ENCODE measurements around the gene KMT5B.
A peak's percentile ranks its signal among the peaks of the same experiment; 100 is the strongest.

The KMT5B gene

GRCh38 chr11:68116974-68117373, 96.1 kb downstream of the KMT5B start:
- no peak for DNase-seq

DNA sequence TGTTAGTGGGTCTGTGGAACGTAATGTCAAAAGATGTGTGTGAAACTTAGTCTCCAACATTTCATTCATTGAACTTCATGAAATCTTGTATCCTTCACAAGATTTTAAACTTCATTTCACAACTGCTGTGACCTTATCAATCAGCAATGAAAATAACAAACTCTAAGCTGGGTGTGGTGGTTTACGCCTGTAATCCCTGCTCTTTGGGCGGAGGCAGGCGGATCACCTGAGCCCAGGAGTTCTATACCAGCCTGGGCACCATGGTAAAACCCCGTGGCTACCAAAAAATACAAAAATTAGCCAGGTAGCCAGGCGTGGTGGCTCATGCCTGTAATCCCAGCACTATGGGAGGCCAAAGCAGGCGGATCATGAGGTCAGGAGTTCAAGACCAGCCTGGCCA, 97.0 kb downstream of the KMT5B start:
- no peak for DNase-seq

- DNase-seq: no peak
Measured at GRCh38 chr11:68115285-68115684, 97.8 kb downstream of the KMT5B start.

DNA sequence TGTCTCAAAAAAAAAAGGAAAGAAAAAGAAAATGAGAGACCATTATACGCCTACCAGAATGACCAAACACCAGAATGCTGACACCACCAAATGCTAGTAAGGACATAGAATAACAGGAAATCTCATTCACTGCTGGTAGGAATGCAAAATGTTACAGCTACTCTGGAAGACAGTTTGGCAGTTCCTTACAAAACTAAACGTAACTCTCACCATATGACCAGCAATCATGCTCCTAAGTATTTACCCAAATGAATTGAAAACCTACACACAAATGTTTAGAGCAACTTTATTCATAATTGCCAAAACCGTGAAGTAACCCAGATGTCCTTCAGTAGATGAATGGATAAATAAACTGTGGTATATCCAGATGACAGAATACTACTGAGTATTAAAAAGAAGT, 99.1 kb downstream of the KMT5B start:
- DNase-seq: no peak

- DNase-seq: no peak
Measured at GRCh38 chr11:68107689-68108088, 105.4 kb downstream of the KMT5B start.

DNA sequence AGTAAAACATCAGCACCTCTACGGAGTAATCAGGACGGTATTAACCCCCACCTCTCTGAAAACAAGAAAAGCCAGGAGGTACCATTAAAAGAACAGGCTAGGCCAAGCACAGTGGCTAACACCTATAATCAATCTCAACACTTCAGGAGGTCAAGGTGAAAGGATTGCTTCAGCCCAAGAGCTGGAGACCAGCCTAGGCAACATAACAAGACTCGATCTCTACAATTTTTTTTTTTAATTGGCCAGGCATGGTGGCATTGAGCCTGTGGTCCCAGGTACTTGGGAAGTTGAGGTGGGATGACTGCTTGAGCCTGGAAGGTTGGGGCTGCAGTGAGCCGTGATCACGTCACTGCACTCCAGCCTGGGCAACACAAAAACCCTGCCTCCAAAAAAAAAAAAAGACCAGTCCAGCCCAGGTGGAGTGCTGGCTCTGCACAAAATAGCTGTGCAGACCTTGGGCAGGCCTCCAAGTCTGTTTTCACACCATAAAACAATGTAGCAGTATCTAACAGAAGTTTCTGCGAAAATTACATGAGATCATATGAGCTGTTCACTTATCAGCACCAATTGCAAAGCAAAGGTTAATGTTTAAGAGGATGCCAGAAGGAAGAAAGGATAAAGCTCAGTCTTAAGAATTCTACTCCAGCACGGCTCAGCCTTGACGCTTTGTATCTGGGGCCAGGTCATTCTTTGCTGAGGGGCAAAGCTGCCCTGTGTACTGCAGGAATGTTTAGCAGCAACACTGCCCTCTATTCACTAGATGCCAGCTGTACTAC, 106.7 kb downstream of the KMT5B start:
- peak in 1 of 2 experiments; percentile 6 for DNase-seq
